CD4-positive, alpha-beta T cell (primary cell): ENCODE results near the gene AGFG2. TPM values are rescaled to one million over a fixed set of nuclear protein-coding genes. Genes with fewer than 3 reads are reported as not detected.

ENCODE experiments used
- ATAC-seq: fragments of 200-7000 bp; cut with Tn5 transposase; one replicate; pipeline ENCODE4 v1.10.0; 2022; ENCODE audit warnings: mild to moderate bottlenecking; ENCODE audit not compliant: poor library complexity
- CTCF ChIA-PET: fragments of 350-600 bp; sonication (Branson Sonifier 250); formaldehyde crosslinking; loops from one replicate; lab custom pipeline; 2021; ENCODE audit warnings: antibody characterized with exemption, inconsistent platforms; lab: Charles Lee
- POLR2A ChIA-PET: fragments of 350-600 bp; sonication (Branson Sonifier 250); formaldehyde crosslinking; loops from one replicate; lab custom pipeline; 2021; ENCODE audit warnings: antibody characterized with exemption, inconsistent platforms; lab: Charles Lee
- DNase-seq, 14 experiments: peaks; one replicate each; pipeline ENCODE4 v3.0.0-alpha.2; 2013 to 2020; ENCODE audit warnings: mixed read lengths in 2 of 14
- H3K27ac ChIP-seq, 2 donors: one replicate each; pipeline versions ENCODE4 v1.5.1 to v1.7.0; 2013; ENCODE audit warnings: low read length in 2 of 2, low read depth in 1 of 2, mild to moderate bottlenecking in 1 of 2
- H3K27me3 ChIP-seq, 2 experiments: 1 replicate in 1 of 2; 2 replicates in 1 of 2; pipeline versions ENCODE4 v1.6.1 to v1.7.0; 2013; ENCODE audit warnings: low read length in 2 of 2, control low read depth in 1 of 2, mild to moderate bottlenecking in 1 of 2, moderate library complexity in 1 of 2; ENCODE audit not compliant: insufficient read depth in 2 of 2, control insufficient read depth in 1 of 2
- H3K36me3 ChIP-seq: one replicate; pipeline ENCODE4 v1.6.1; 2013; ENCODE audit warnings: low read length, control low read depth; ENCODE audit not compliant: insufficient read depth
- H3K4me1 ChIP-seq: one replicate; pipeline ENCODE4 v1.6.1; 2013; ENCODE audit warnings: low read length, control low read depth; ENCODE audit not compliant: insufficient read depth
- H3K4me3 ChIP-seq: one replicate; pipeline ENCODE4 v1.5.1; 2013; ENCODE audit warnings: mild to moderate bottlenecking, low read length, moderate library complexity
- H3K9me3 ChIP-seq, 2 experiments: 1 replicate in 1 of 2; 2 replicates in 1 of 2; pipeline versions ENCODE4 v1.6.1 to v1.7.0; 2013; ENCODE audit warnings: low read length in 2 of 2, mild to moderate bottlenecking in 2 of 2, control low read depth in 1 of 2, moderate library complexity in 1 of 2; ENCODE audit not compliant: control insufficient read depth in 1 of 2, insufficient read depth in 1 of 2
- H3K27ac Mint-ChIP-seq: one replicate; pipeline ENCODE4 v1.8.0; 2020; ENCODE audit warnings: mixed read lengths
- H3K27me3 Mint-ChIP-seq: one replicate; pipeline ENCODE4 v1.8.0; 2021; ENCODE audit warnings: mixed read lengths
- H3K36me3 Mint-ChIP-seq: one replicate; pipeline ENCODE4 v1.8.0; 2021; ENCODE audit warnings: low read depth, mixed read lengths
- H3K4me1 Mint-ChIP-seq: one replicate; pipeline ENCODE4 v1.8.0; 2021; ENCODE audit warnings: low read depth, mixed read lengths
- H3K4me3 Mint-ChIP-seq: one replicate; pipeline ENCODE4 v1.8.0; 2020; ENCODE audit warnings: mild to moderate bottlenecking, mixed read lengths
- H3K9me3 Mint-ChIP-seq: one replicate; pipeline ENCODE4 v1.8.0; 2020; ENCODE audit warnings: mixed read lengths
- intact Hi-C, 2 experiments: fragments of 100-400 bp; cut with DNase I in 1 of 2; cut with micrococcal nuclease in 1 of 2; formaldehyde crosslinking; loops; one replicate each; pipeline versions ENCODE4 v1.15.1 to v1.9.0; 2023 to 2025; cut with DNase I, micrococcal nuclease
- total RNA-seq, 174 experiments: library from RNA in 2 of 174; stranded (reverse) in 2 of 174; gene quantifications; one replicate each; pipeline ENCODE4 v1.2.3 and lab custom pipeline; 2021 to 2026
- TF ChIP-seq, protein P1 (sequence below): fragments of 200-600 bp; IDR thresholded peaks from one replicate; pipeline ENCODE4 v1.8.0; 2022; ENCODE audit warnings: antibody characterized with exemption, mild to moderate bottlenecking

Gene AGFG2
- total RNA-seq, 2 experiments from 2014 or later: 6.6 to 9.9 TPM

DNA sequence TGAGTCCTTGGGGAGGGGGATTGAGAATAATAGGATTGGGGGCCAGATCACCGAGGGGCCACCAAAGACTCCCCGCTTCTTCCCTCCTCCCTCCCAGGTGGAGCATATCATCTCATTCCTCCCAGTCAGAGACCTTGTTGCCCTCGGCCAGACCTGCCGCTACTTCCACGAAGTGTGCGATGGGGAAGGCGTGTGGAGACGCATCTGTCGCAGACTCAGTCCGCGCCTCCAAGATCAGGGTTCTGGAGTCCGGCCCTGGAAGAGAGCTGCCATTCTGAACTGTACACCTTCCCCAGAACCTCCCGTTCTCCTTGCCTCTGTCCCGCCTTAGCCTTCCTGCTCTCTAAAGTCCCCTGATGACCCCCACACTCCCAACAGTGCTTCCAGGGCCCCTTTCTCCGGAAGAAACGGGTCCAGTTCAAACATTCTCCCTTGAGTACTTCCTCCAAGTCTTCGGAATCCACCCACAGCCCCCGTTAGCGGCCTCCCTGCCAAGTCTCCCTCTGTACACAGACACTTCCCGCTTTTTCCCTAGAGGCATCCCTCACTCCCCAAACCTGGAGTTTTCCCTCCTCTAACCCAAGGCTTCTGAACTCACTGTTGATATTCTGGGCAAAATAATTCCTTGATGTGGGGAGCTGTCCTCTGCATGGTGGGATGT lies 51.2 kb downstream of the AGFG2 start:
- POLR2A ChIA-PET: no interaction called here
- intact Hi-C loops: no loop called here

DNA sequence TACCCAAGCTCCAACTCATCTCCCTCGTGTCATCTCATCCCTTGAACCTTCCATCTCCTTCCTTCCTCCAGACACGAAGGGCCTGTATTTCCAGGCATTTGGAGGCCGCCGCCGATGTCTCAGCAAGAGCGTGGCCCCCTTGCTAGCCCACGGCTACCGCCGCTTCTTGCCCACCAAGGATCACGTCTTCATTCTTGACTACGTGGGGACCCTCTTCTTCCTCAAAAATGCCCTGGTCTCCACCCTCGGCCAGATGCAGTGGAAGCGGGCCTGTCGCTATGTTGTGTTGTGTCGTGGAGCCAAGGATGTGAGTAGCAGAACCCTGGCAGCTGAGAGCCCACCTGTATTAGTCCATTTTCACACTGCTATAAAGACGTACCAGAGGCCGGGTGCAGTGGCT lies 52.6 kb downstream of the AGFG2 start:
- CTCF ChIA-PET: no interaction called here
- intact Hi-C loops: no loop called here

More for the DNA sequence above, 51.2 kb downstream of the AGFG2 start:
- TF ChIP-seq, protein P1, sequence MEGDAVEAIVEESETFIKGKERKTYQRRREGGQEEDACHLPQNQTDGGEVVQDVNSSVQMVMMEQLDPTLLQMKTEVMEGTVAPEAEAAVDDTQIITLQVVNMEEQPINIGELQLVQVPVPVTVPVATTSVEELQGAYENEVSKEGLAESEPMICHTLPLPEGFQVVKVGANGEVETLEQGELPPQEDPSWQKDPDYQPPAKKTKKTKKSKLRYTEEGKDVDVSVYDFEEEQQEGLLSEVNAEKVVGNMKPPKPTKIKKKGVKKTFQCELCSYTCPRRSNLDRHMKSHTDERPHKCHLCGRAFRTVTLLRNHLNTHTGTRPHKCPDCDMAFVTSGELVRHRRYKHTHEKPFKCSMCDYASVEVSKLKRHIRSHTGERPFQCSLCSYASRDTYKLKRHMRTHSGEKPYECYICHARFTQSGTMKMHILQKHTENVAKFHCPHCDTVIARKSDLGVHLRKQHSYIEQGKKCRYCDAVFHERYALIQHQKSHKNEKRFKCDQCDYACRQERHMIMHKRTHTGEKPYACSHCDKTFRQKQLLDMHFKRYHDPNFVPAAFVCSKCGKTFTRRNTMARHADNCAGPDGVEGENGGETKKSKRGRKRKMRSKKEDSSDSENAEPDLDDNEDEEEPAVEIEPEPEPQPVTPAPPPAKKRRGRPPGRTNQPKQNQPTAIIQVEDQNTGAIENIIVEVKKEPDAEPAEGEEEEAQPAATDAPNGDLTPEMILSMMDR: no peak
- Mint-ChIP-seq H3K9me3 (no peaks in the 10 kb centered on the region), H3K4me3 (no peak overlapping the region), H3K36me3 (peaks cover 5% of the 10 kb centered on the region), H3K27ac (no peak overlapping the region), H3K27me3 (no peaks in the 10 kb centered on the region), H3K4me1 (peaks cover 15% of the 10 kb centered on the region)
- ATAC-seq (no peak), DNase-seq (no peak)
- Histone ChIP-seq H3K27me3 (peaks cover 0 to 5% of the 10 kb centered on the region in 2 experiments), H3K4me1 (peaks cover 14% of the 10 kb centered on the region), H3K9me3 (no peaks in the 10 kb centered on the region), H3K27ac (no peak overlapping the region), H3K36me3 (no peaks in the 10 kb centered on the region), H3K4me3 (no peak overlapping the region)
- CTCF ChIA-PET: interaction anchor here (1.7 kb wide), 1 partner anchor 21 kb away, joined by 5 read pairs; no protein-coding TSS in a partner anchor

DNA sequence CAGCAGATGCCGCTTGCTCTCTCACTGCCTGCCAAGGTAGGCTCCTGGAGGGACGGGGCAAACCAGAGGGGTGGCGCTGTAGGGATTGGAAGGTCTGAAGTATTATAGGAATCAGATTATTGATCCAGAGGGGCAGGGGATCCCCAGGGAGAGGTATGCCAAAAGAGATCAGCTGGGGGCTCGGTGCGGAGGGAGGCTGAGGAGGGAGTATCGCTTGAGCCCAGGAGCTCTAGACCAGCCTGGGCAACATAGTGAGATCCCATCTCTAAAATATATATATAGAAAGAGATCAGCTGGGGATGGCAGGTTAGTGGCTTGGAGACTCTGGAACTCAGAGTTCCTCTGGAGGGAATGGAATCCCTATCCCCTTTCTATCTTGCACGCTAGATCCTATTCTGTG lies 56.2 kb downstream of the AGFG2 start:
- CTCF ChIA-PET: no interaction called here
- Histone ChIP-seq H3K27ac (no peak overlapping the region), H3K36me3 (no peaks in the 10 kb centered on the region), H3K4me1 (no peaks in the 10 kb centered on the region), H3K27me3 (peaks cover 0 to 5% of the 10 kb centered on the region in 2 experiments), H3K4me3 (no peak overlapping the region), H3K9me3 (no peaks in the 10 kb centered on the region)
- Mint-ChIP-seq H3K27me3 (no peaks in the 10 kb centered on the region), H3K36me3 (no peaks in the 10 kb centered on the region), H3K4me3 (no peak overlapping the region), H3K4me1 (no peaks in the 10 kb centered on the region), H3K27ac (no peak overlapping the region), H3K9me3 (no peaks in the 10 kb centered on the region)
- intact Hi-C loops: no loop called here
- DNase-seq: no peak
- TF ChIP-seq, protein P1: no peak
- no peak for ATAC-seq
- POLR2A ChIA-PET: interaction anchor here (2.6 kb wide), 1 partner anchor 9 kb away, joined by 14 read pairs; the partner anchor contains the start of genes FBXO24 and LRCH4

More for the DNA sequence above, 52.6 kb downstream of the AGFG2 start:
- no peak overlapping the region for H3K27ac ChIP-seq
- H3K9me3 ChIP-seq: no peaks in the 10 kb centered on the region
- H3K4me1 Mint-ChIP-seq: peaks cover 8% of the 10 kb centered on the region
- DNase-seq: no peak
- ATAC-seq: no peak
- no peak overlapping the region for H3K4me3 Mint-ChIP-seq
- H3K9me3 Mint-ChIP-seq: no peaks in the 10 kb centered on the region
- peaks cover 0 to 5% of the 10 kb centered on the region in 2 experiments for H3K27me3 ChIP-seq
- H3K27me3 Mint-ChIP-seq: no peaks in the 10 kb centered on the region
- no peak overlapping the region for H3K4me3 ChIP-seq
- H3K27ac Mint-ChIP-seq: no peak overlapping the region
- peaks cover 9% of the 10 kb centered on the region for H3K4me1 ChIP-seq
- H3K36me3 ChIP-seq: no peaks in the 10 kb centered on the region
- TF ChIP-seq, protein P1: no peak
- POLR2A ChIA-PET: interaction anchor here (1.2 kb wide), 1 partner anchor 28 kb away, joined by 5 read pairs; no protein-coding TSS in a partner anchor
- H3K36me3 Mint-ChIP-seq: no peaks in the 10 kb centered on the region
